GM18502 (cell line): ENCODE measurements around the gene REEP1.
"Not testable (repeated sequence)": the region's sequence is repeated elsewhere in the genome, so short reads cannot be mapped to it uniquely, and the experiment has no call there.

Source experiments
- ATAC-seq: cut with Tn5 transposase; IDR thresholded peaks from one replicate; pipeline ENCODE4 v1.9.1; 2021; ENCODE audit warnings: mild to moderate bottlenecking; ENCODE audit not compliant: unreplicated experiment, poor library complexity

The REEP1 gene

GRCh38 chr2:86350751-86351150 is 13.3 kb upstream of the REEP1 start:
- no peak for ATAC-seq

- no peak for ATAC-seq
Measured at GRCh38 chr2:86347401-86347800, 10.0 kb upstream of the REEP1 start.

GRCh38 chr2:86345783-86346370 is 8.5 kb upstream of the REEP1 start:
- not testable (repeated sequence) for ATAC-seq

- ATAC-seq, result no peak
Measured at GRCh38 chr2:86344404-86344803, 7.0 kb upstream of the REEP1 start.

GRCh38 chr2:86342488-86342887 is 5.1 kb upstream of the REEP1 start:
- ATAC-seq, result no peak

- no peak for ATAC-seq
Measured at GRCh38 chr2:86341470-86341869, 4.0 kb upstream of the REEP1 start.

GRCh38 chr2:86338778-86339295 is 1.4 kb upstream of the REEP1 start:
- ATAC-seq, result no peak

GRCh38 chr2:86336675-86337243 is 667 bp downstream of the REEP1 start:
- no peak for ATAC-seq

GRCh38 chr2:86335865-86336674 is 1.4 kb downstream of the REEP1 start:
- no peak for ATAC-seq

- ATAC-seq, result no peak
Measured at GRCh38 chr2:86333378-86333777, 4.0 kb downstream of the REEP1 start.

- ATAC-seq, result no peak
Measured at GRCh38 chr2:86332654-86333053, 4.8 kb downstream of the REEP1 start.

GRCh38 chr2:86331384-86331783 is 6.0 kb downstream of the REEP1 start:
- ATAC-seq, result no peak

GRCh38 chr2:86330001-86330400 is 7.4 kb downstream of the REEP1 start:
- no peak for ATAC-seq

- no peak for ATAC-seq
Measured at GRCh38 chr2:86323273-86324021, 14.0 kb downstream of the REEP1 start.

GRCh38 chr2:86319700-86320580 is 17.5 kb downstream of the REEP1 start:
- ATAC-seq, result no peak

GRCh38 chr2:86315084-86315483 is 22.3 kb downstream of the REEP1 start:
- ATAC-seq, result no peak

- no peak for ATAC-seq
Measured at GRCh38 chr2:86314125-86314524, 23.3 kb downstream of the REEP1 start.

- ATAC-seq, result no peak
Measured at GRCh38 chr2:86313341-86313740, 24.1 kb downstream of the REEP1 start.

GRCh38 chr2:86311879-86312278 is 25.5 kb downstream of the REEP1 start:
- ATAC-seq, result no peak

GRCh38 chr2:86309966-86310365 is 27.5 kb downstream of the REEP1 start:
- ATAC-seq, result no peak
